ENCODE results near the gene RAB31. TPM values are rescaled to one million over a fixed set of nuclear protein-coding genes. Genes with fewer than 3 reads are reported as not detected.

The RAB31 gene
- total RNA-seq, 1 donor from 2014 or later: 28.1 TPM

Other genes starting within 250 kb of the RAB31 start
- 114 and 131 TPM in 2 replicates for gene RALBP1, start 232.8 kb upstream of the RAB31 start, total RNA-seq
- 152 and 166 TPM in 2 replicates for gene PPP4R1, start 93.7 kb upstream of the RAB31 start, total RNA-seq
- not detected in 2 replicates for gene TXNDC2, start 177.7 kb downstream of the RAB31 start, total RNA-seq
- 296 and 403 TPM in 2 replicates for gene VAPA, start 205.7 kb downstream of the RAB31 start, total RNA-seq